SK-N-SH (cell line): ENCODE data around the gene TAGLN2. TPM values are rescaled to one million over a fixed set of nuclear protein-coding genes. Genes with fewer than 3 reads are reported as not detected.

Source experiments
- CTCF ChIA-PET: fragments of 300-600, 350-600 bp; formaldehyde crosslinking; extraction: SDS; loops from one replicate; lab custom pipeline; 2021; lab: Yijun Ruan, JAX
- POLR2A ChIA-PET: fragments of 350-600 bp; sonication (Branson Sonifier 250); formaldehyde crosslinking; extraction: SDS; loops from one replicate; lab custom pipeline; 2020; ENCODE audit warnings: antibody characterized with exemption, inconsistent platforms; lab: Yijun Ruan, JAX
- DNase-seq: peaks from one replicate; pipeline ENCODE4 v3.0.0; 2012
- H2AFZ ChIP-seq: fragments of 200-600 bp; sonication (generic); 2 replicates; pipeline ENCODE4 v1.8.1; 2016; ENCODE audit warnings: antibody characterized with exemption, mild to moderate bottlenecking, low read depth
- H3F3A ChIP-seq: fragments of 200-600 bp; sonication (generic); replicated peaks from 2 replicates; pipeline ENCODE3; 2016; ENCODE audit warnings: antibody characterized with exemption, mild to moderate bottlenecking; ENCODE audit not compliant: insufficient read depth
- H3K27ac ChIP-seq, 2 experiments: fragments of 200-500 bp in 1 of 2; fragments of 200-600 bp in 1 of 2; sonication (Bioruptor generic) in 1 of 2; sonication (generic), shearing (Covaris generic) in 1 of 2; 2 replicates each; pipeline versions ENCODE4 v1.5.1 to v1.6.1; 2014 to 2016; ENCODE audit warnings: low read depth in 2 of 2, inconsistent platforms in 1 of 2, low read length in 1 of 2, mild to moderate bottlenecking in 1 of 2, mixed read lengths in 1 of 2
- H3K27me3 ChIP-seq: fragments of 200-600 bp; sonication (generic), shearing (Covaris generic); 2 replicates; pipeline ENCODE4 v1.6.1; 2016; ENCODE audit warnings: mixed run types; ENCODE audit not compliant: insufficient read depth
- H3K36me3 ChIP-seq, 2 experiments: fragments of 200-500 bp in 1 of 2; fragments of 200-600 bp in 1 of 2; sonication (Bioruptor generic) in 1 of 2; sonication (generic) in 1 of 2; replicated peaks in 1 of 2; 2 replicates each; pipeline versions ENCODE3 to v1.5.1; 2014 to 2016; ENCODE audit warnings: low read length in 1 of 2, mild to moderate bottlenecking in 1 of 2; ENCODE audit not compliant: insufficient read depth in 2 of 2, control insufficient read depth in 1 of 2
- H3K4me1 ChIP-seq, 2 experiments: fragments of 200-500 bp in 1 of 2; fragments of 200-600 bp in 1 of 2; sonication (Bioruptor generic) in 1 of 2; sonication (generic), shearing (Covaris generic) in 1 of 2; 2 replicates each; pipeline versions ENCODE4 v1.5.1 to v1.6.1; 2014 to 2016; ENCODE audit warnings: low read depth in 1 of 2, low read length in 1 of 2, mixed run types in 1 of 2; ENCODE audit not compliant: insufficient read depth in 2 of 2, control insufficient read depth in 1 of 2
- H3K4me2 ChIP-seq: fragments of 200-600 bp; sonication (generic), shearing (Covaris generic); 2 replicates; pipeline ENCODE4 v1.6.1; 2017; ENCODE audit warnings: mixed run types
- H3K4me3 ChIP-seq, 2 experiments: fragments of 200-500 bp in 1 of 2; fragments of 200-600 bp in 1 of 2; sonication (Bioruptor generic) in 1 of 2; sonication (generic), shearing (Covaris generic) in 1 of 2; 2 replicates each; pipeline versions ENCODE4 v1.5.1 to v1.8.1; 2014 to 2016; ENCODE audit warnings: low read depth in 2 of 2, inconsistent platforms in 1 of 2, low read length in 1 of 2, mild to moderate bottlenecking in 1 of 2, mixed read lengths in 1 of 2, moderate library complexity in 1 of 2
- H3K79me2 ChIP-seq: fragments of 200-600 bp; sonication (generic); 2 replicates; pipeline ENCODE4 v1.8.1; 2017; ENCODE audit warnings: mild to moderate bottlenecking; ENCODE audit not compliant: insufficient read depth
- H3K9ac ChIP-seq: fragments of 200-600 bp; sonication (generic); 2 replicates; pipeline ENCODE4 v1.6.1; 2017; ENCODE audit warnings: mixed run types
- H3K9me2 ChIP-seq: fragments of 200-600 bp; sonication (generic); 2 replicates; pipeline ENCODE4 v1.6.1; 2017; ENCODE audit warnings: mixed run types
- H3K9me3 ChIP-seq: fragments of 200-600 bp; sonication (generic); 2 replicates; pipeline ENCODE4 v1.6.1; 2017; ENCODE audit warnings: mixed run types, mild to moderate bottlenecking, moderate library complexity
- H4K20me1 ChIP-seq: fragments of 200-600 bp; sonication (generic); 2 replicates; pipeline ENCODE4 v1.6.1; 2017; ENCODE audit warnings: mild to moderate bottlenecking, mixed run types; ENCODE audit not compliant: insufficient read depth
- CHD2 ChIP-seq: fragments of 150-350 bp; IDR thresholded peaks from 2 replicates; pipeline ENCODE4 v1.6.1; 2018; ENCODE audit warnings: low read length; ENCODE audit not compliant: partially characterized antibody
- EP300 ChIP-seq, 2 experiments: IDR thresholded peaks; 2 replicates each; pipeline versions ENCODE4 v1.4.0 to v1.6.1; 2012; ENCODE audit warnings: borderline replicate concordance in 1 of 2, low read depth in 1 of 2, low read length in 1 of 2
- FOSL2 ChIP-seq: IDR thresholded peaks from 2 replicates; pipeline ENCODE4 v1.4.0; 2012; ENCODE audit warnings: low read depth, mild to moderate bottlenecking, moderate library complexity, borderline replicate concordance
- FOXJ3 ChIP-seq: sonication (generic); formaldehyde crosslinking; IDR thresholded peaks from 2 replicates; pipeline ENCODE4 v1.5.1; 2020; ENCODE audit warnings: mild to moderate bottlenecking, missing genetic modification reagents
- GATA2 ChIP-seq: sonication (generic); formaldehyde crosslinking; IDR thresholded peaks from 2 replicates; pipeline ENCODE4 v1.5.0; 2020; ENCODE audit warnings: mild to moderate bottlenecking, missing genetic modification reagents
- JUND ChIP-seq: IDR thresholded peaks from 2 replicates; pipeline ENCODE4 v1.4.0; 2012
- NFIC ChIP-seq: IDR thresholded peaks from 2 replicates; pipeline ENCODE4 v1.4.0; 2012; ENCODE audit warnings: borderline replicate concordance
- RAD21 ChIP-seq: IDR thresholded peaks from 2 replicates; pipeline ENCODE4 v1.6.1; 2012; ENCODE audit warnings: mild to moderate bottlenecking, low read length
- RCOR1 ChIP-seq: fragments of 150-350 bp; IDR thresholded peaks from 2 replicates; pipeline ENCODE4 v1.6.1; 2017; ENCODE audit warnings: antibody characterized with exemption, low read length
- SIN3A ChIP-seq: IDR thresholded peaks from 2 replicates; pipeline ENCODE4 v1.6.1; 2012; ENCODE audit warnings: low read depth, mild to moderate bottlenecking, low read length, moderate library complexity, borderline replicate concordance
- TAF1 ChIP-seq: IDR thresholded peaks from 2 replicates; pipeline ENCODE4 v1.6.1; 2012; ENCODE audit warnings: low read depth, mild to moderate bottlenecking, low read length, moderate library complexity, borderline replicate concordance
- TEAD4 ChIP-seq: IDR thresholded peaks from 2 replicates; pipeline ENCODE4 v1.4.0; 2012; ENCODE audit warnings: mild to moderate bottlenecking, borderline replicate concordance; ENCODE audit not compliant: insufficient read depth
- YY1 ChIP-seq: IDR thresholded peaks from 2 replicates; pipeline ENCODE4 v1.4.0; 2012; ENCODE audit warnings: low read depth, mild to moderate bottlenecking
- WGBS: methylation state at CpG from one replicate; pipeline ENCODE4 v1.1.6; 2017; ENCODE audit warnings: low lambda C conversion rate; 5-methylcytosine and 5-hydroxymethylcytosine counted together
- polyA plus RNA-seq, 3 experiments: library from polyadenylated mRNA; depleted of rRNA; stranded (reverse); fragments of >200 nt; gene quantifications; 2 replicates each; pipeline ENCODE4 v1.2.3, GENCODE V29; 2012
- TF ChIP-seq, protein P1 (sequence below): IDR thresholded peaks from 2 replicates; pipeline ENCODE4 v1.4.0; 2012; ENCODE audit warnings: low read depth, borderline replicate concordance
- TF ChIP-seq, protein P2 (sequence below): fragments of 150-350 bp; IDR thresholded peaks from 2 replicates; pipeline ENCODE4 v1.6.1; 2016; ENCODE audit warnings: mild to moderate bottlenecking, low read depth, low read length
- TF ChIP-seq, protein P3 (sequence below): IDR thresholded peaks from 2 replicates; pipeline ENCODE4 v1.4.0; 2012; ENCODE audit warnings: low read depth
- TF ChIP-seq, protein P4 (sequence below): fragments of 200-600 bp; sonication (generic); IDR thresholded peaks from 2 replicates; pipeline ENCODE4 v1.6.1; 2017; ENCODE audit warnings: antibody characterized with exemption, mild to moderate bottlenecking, moderate library complexity
- TF ChIP-seq, protein P5 (sequence below): IDR thresholded peaks from 2 replicates; pipeline ENCODE4 v1.6.1; 2012; ENCODE audit warnings: mild to moderate bottlenecking, low read depth, low read length, moderate library complexity

The TAGLN2 gene
- polyA plus RNA-seq, 1 of the 3 experiments (the other 2 are of a cell fraction): 646 TPM

DNA sequence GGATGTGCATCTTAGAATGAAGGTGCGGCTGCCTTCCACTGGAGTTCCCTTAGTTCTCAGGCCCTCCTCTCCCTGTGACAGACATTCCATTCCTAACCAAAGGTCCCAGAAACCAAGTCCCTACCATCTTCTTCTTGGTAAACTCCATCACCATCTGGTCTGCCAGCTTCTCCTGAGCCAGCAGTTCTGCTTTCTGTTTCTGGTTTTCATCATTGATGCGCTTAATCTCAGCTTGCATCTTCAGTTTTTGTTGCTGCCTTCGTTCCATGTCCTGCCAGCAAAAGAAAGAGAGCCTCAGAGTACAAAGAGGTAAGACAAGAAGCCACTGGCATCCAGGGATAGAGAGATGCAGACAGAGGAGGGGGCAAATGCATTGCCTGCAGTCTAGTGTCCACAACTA is 44.9 kb downstream of the TAGLN2 start (continued):
- peak; percentile 47 for TF ChIP-seq GATA2 (CRISPR knock-in tag)
- TF ChIP-seq, all 33 proteins: peak for 2

DNA sequence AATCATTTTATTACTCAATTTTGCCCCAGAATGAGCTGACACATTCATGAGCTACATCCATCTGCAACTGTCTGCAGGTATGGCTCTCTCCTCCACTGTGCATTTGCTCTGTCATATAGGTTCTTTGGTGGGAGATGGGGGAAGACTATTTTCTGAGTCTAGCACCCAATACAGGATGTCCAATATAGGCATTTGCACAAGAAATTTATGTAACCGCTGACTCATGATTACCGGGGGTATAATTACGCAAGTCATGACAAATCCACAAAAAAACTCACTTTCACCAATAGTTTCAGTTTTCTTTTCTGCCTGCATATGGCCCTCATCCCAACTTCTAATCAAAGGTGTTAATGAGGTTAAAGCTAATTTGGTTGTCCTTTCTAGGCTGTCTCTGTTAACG is 45.3 kb downstream of the TAGLN2 start:
- H3K9me3 ChIP-seq: no peaks in the 10 kb centered on the region
- H3K9me2 ChIP-seq: no peaks in the 10 kb centered on the region
- H3K27me3 ChIP-seq: no peaks in the 10 kb centered on the region
- POLR2A ChIA-PET: no interaction called here
- 81% methylated on average over 4 of the region's 4 CpGs for WGBS
- H3K4me2 ChIP-seq: peak overlapping the region; percentile 13; the same call in 1 of the 2 replicates
- TF ChIP-seq NFIC: 0 out of 2 replicates have a peak, but pooled peaks have one; percentile 12
- TF ChIP-seq FOSL2: peak; percentile 31; the same call in 1 of the 2 replicates
- TF ChIP-seq, protein P1, sequence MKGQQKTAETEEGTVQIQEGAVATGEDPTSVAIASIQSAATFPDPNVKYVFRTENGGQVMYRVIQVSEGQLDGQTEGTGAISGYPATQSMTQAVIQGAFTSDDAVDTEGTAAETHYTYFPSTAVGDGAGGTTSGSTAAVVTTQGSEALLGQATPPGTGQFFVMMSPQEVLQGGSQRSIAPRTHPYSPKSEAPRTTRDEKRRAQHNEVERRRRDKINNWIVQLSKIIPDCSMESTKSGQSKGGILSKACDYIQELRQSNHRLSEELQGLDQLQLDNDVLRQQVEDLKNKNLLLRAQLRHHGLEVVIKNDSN: no peak
- TF ChIP-seq, protein P2, sequence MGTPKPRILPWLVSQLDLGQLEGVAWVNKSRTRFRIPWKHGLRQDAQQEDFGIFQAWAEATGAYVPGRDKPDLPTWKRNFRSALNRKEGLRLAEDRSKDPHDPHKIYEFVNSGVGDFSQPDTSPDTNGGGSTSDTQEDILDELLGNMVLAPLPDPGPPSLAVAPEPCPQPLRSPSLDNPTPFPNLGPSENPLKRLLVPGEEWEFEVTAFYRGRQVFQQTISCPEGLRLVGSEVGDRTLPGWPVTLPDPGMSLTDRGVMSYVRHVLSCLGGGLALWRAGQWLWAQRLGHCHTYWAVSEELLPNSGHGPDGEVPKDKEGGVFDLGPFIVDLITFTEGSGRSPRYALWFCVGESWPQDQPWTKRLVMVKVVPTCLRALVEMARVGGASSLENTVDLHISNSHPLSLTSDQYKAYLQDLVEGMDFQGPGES: no peak
- no peak for TF ChIP-seq FOXJ3 (CRISPR knock-in tag)
- TF ChIP-seq, protein P3, sequence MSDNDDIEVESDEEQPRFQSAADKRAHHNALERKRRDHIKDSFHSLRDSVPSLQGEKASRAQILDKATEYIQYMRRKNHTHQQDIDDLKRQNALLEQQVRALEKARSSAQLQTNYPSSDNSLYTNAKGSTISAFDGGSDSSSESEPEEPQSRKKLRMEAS: no peak
- no peak for TF ChIP-seq JUND
- TF ChIP-seq EP300 (IDR thresholded peaks at IDR 0.05; ENCODE audit: borderline replicate concordance in 1 of 2, low read depth in 1 of 2, low read length in 1 of 2): no peak
- DNase-seq: no peak
- H3K79me2 ChIP-seq: no peaks in the 10 kb centered on the region
- no peaks in the 10 kb centered on the region for H3K36me3 ChIP-seq
- H4K20me1 ChIP-seq: no peaks in the 10 kb centered on the region
- CTCF ChIA-PET: interaction anchor here (1.0 to 6.7 kb wide), 6 partner anchors 11 to 128 kb away, joined by 3 to 76 read pairs (median 8); no protein-coding TSS in a partner anchor
- H3K9ac ChIP-seq: no peak overlapping the region
- no peak overlapping the region; the same call in 1 of the 2 replicates for H2AFZ ChIP-seq
- peaks cover 5% of the 10 kb centered on the region for H3F3A ChIP-seq
- H3K27ac ChIP-seq: peak overlapping the region in 1 of 2 experiments; percentile 9; a peak in 1 of 4 replicates
- H3K4me1 ChIP-seq: peaks cover 14 to 16% of the 10 kb centered on the region in 2 experiments; a peak in 2 of 4 replicates
- H3K4me3 ChIP-seq: no peak overlapping the region

DNA sequence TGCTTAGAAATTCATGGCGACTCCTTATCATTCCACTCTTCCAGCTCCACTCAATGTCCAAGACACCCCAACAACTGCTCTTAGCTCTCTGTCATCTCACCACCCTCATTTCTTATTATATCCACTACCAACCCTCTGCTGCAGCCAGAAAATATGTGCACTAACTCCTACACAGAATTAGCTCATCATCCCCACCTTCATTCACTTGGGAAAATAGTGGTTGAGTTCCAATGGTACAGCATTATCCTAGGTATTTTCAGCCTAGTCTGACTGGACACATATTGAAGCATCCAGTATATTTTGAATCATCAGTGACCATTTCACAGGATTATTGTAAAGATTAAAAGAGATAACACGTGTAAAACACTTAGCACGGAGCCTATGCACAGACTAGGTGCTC is 46.2 kb downstream of the TAGLN2 start:
- DNase-seq: no peak
- CTCF ChIA-PET: interaction anchor here (2.0 to 6.7 kb wide), 3 partner anchors 12 to 81 kb away, joined by 9 to 76 read pairs (median 34); no protein-coding TSS in a partner anchor
- 96% methylated on average over 3 of the region's 3 CpGs for WGBS
- no peak for TF ChIP-seq RCOR1
- no peak for TF ChIP-seq NFIC
- TF ChIP-seq, protein P4, sequence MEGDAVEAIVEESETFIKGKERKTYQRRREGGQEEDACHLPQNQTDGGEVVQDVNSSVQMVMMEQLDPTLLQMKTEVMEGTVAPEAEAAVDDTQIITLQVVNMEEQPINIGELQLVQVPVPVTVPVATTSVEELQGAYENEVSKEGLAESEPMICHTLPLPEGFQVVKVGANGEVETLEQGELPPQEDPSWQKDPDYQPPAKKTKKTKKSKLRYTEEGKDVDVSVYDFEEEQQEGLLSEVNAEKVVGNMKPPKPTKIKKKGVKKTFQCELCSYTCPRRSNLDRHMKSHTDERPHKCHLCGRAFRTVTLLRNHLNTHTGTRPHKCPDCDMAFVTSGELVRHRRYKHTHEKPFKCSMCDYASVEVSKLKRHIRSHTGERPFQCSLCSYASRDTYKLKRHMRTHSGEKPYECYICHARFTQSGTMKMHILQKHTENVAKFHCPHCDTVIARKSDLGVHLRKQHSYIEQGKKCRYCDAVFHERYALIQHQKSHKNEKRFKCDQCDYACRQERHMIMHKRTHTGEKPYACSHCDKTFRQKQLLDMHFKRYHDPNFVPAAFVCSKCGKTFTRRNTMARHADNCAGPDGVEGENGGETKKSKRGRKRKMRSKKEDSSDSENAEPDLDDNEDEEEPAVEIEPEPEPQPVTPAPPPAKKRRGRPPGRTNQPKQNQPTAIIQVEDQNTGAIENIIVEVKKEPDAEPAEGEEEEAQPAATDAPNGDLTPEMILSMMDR: no peak
- TF ChIP-seq TAF1: no peak
- no peak for TF ChIP-seq TEAD4
- TF ChIP-seq, protein P5, sequence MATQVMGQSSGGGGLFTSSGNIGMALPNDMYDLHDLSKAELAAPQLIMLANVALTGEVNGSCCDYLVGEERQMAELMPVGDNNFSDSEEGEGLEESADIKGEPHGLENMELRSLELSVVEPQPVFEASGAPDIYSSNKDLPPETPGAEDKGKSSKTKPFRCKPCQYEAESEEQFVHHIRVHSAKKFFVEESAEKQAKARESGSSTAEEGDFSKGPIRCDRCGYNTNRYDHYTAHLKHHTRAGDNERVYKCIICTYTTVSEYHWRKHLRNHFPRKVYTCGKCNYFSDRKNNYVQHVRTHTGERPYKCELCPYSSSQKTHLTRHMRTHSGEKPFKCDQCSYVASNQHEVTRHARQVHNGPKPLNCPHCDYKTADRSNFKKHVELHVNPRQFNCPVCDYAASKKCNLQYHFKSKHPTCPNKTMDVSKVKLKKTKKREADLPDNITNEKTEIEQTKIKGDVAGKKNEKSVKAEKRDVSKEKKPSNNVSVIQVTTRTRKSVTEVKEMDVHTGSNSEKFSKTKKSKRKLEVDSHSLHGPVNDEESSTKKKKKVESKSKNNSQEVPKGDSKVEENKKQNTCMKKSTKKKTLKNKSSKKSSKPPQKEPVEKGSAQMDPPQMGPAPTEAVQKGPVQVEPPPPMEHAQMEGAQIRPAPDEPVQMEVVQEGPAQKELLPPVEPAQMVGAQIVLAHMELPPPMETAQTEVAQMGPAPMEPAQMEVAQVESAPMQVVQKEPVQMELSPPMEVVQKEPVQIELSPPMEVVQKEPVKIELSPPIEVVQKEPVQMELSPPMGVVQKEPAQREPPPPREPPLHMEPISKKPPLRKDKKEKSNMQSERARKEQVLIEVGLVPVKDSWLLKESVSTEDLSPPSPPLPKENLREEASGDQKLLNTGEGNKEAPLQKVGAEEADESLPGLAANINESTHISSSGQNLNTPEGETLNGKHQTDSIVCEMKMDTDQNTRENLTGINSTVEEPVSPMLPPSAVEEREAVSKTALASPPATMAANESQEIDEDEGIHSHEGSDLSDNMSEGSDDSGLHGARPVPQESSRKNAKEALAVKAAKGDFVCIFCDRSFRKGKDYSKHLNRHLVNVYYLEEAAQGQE: no peak
- no peak for TF ChIP-seq YY1
- TF ChIP-seq SIN3A: no peak
- TF ChIP-seq CHD2: no peak
- TF ChIP-seq RAD21: no peak

More for the DNA sequence above, 46.2 kb downstream of the TAGLN2 start:
- Histone ChIP-seq H4K20me1 (no peaks in the 10 kb centered on the region), H3K9me2 (no peaks in the 10 kb centered on the region), H3K27ac (no peak overlapping the region), H3F3A (peaks cover 5% of the 10 kb centered on the region), H3K79me2 (no peaks in the 10 kb centered on the region), H2AFZ (no peak overlapping the region), H3K4me3 (no peak overlapping the region), H3K4me1 (peaks cover 14 to 16% of the 10 kb centered on the region in 2 experiments; a peak in 2 of 4 replicates), H3K4me2 (no peak overlapping the region), H3K9me3 (no peaks in the 10 kb centered on the region), H3K27me3 (no peaks in the 10 kb centered on the region), H3K9ac (no peak overlapping the region), H3K36me3 (no peaks in the 10 kb centered on the region)
- POLR2A ChIA-PET: no interaction called here
